GM19351 (cell line): ENCODE data around the gene EDA2R.

Source experiments
- ATAC-seq: cut with Tn5 transposase; IDR thresholded peaks from one replicate; pipeline ENCODE4 v1.9.1; 2021; ENCODE audit warnings: mild to moderate bottlenecking, moderate library complexity; ENCODE audit not compliant: unreplicated experiment

The EDA2R gene

DNA sequence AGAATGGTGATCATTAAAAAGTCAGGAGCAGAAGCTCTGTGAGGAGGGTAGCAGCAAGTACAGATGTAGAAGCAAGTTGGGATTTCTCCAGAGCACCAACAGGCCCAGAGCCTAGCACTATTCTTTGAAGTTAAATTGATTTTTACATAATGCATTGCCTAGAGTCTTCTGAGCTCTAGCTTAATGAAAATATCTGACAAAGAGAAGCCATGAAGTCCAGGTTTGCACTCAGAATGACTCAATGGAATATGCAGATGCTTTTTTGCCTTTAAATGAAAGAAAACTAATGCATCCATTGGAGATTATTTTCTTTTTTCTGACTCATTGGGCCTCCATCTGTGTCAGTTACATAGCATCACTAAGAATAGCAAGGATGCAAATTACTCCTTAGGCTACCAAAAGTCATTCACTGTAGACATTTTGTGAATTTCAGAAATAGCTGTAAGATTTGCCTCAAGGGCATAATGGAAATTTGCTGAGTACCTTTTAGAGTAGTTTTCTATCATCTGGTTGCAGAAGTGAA, 91.0 kb downstream of the EDA2R start:
- no peak for ATAC-seq
